ENCODE results near the gene MALSU1. TPM values are rescaled to one million over a fixed set of nuclear protein-coding genes. Genes with fewer than 3 reads are reported as not detected.

The MALSU1 gene
- polyA plus RNA-seq, 2 of the 4 experiments (the other 2 are of a cell fraction): 91.9 to 122 TPM

DNA sequence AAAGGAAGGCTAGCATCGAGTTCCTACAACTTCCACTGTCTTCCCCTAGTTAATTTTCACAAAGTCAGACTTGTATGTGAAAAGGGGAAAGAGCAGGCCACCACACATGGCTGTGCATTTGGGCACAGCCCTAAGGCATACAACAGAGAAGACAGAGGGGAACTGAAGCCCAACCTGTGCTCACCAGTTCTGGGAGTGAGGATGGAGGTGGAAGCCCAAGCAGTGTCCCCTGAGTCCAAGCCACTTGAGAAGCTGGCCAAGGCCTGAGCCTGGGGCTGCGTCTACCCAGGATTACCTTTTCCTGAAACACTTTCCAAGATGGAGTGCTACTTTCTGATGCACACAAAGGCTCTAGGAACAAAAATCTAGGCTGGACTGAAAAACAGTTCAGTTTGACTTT, 32.2 kb upstream of the MALSU1 start:
- TF ChIP-seq FOSB (CRISPR knock-in tag; IDR thresholded peaks at IDR 0.05) (no peak), SREBF2 (IDR thresholded peaks at IDR 0.05) (no peak), EHMT2 (IDR thresholded peaks at IDR 0.05; ENCODE audit: low read depth) (no peak), SMC3 (IDR thresholded peaks at IDR 0.05) (no peak), CEBPB (IDR thresholded peaks at IDR 0.05) (no peak), CHD2 (IDR thresholded peaks at IDR 0.05; ENCODE audit: low read length, partially characterized antibody) (no peak), PHF8 (IDR thresholded peaks at IDR 0.05; ENCODE audit: borderline replicate concordance, low read depth) (no peak), RARB (CRISPR knock-in tag; IDR thresholded peaks at IDR 0.05) (no peak), PBX3 (IDR thresholded peaks at IDR 0.05) (no peak), JUNB (IDR thresholded peaks at IDR 0.05) (no peak), GATA3 (IDR thresholded peaks at IDR 0.05; ENCODE audit: borderline replicate concordance) (no peak), ZFP36 (IDR thresholded peaks at IDR 0.05; ENCODE audit: borderline replicate concordance, partially characterized antibody) (no peak), CHD4 (IDR thresholded peaks at IDR 0.05; ENCODE audit: borderline replicate concordance) (no peak)
- TF ChIP-seq, protein P1, sequence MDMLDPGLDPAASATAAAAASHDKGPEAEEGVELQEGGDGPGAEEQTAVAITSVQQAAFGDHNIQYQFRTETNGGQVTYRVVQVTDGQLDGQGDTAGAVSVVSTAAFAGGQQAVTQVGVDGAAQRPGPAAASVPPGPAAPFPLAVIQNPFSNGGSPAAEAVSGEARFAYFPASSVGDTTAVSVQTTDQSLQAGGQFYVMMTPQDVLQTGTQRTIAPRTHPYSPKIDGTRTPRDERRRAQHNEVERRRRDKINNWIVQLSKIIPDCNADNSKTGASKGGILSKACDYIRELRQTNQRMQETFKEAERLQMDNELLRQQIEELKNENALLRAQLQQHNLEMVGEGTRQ (IDR thresholded peaks at IDR 0.05): no peak
- no peaks in the 10 kb centered on the region for H3K9me3 ChIP-seq
- H3K4me3 ChIP-seq: no peak overlapping the region
- H3K27ac ChIP-seq: no peak overlapping the region
- ATAC-seq (no peak), DNase-seq (ENCODE audit: low read depth in 1 of 2, low spot score in 1 of 2) (no peak), FAIRE-seq (no peak)
- H3K4me2 ChIP-seq: no peak overlapping the region
- 59% methylated on average over 2 of the region's 2 CpGs for WGBS (ENCODE audit: missing lambda C conversion rate)
- no peaks in the 10 kb centered on the region for H3K4me1 ChIP-seq
- ChIA-PET POLR2A (no interaction called here), CTCF (interaction anchor here (0.8 to 2.0 kb wide), 2 partner anchors 9 to 163 kb away, joined by 4 to 7 read pairs; no protein-coding TSS in a partner anchor)

GRCh38 chr7:23267357-23267756, 31.8 kb upstream of the MALSU1 start:
- no peak for ATAC-seq
- Histone ChIP-seq H3K9me3 (no peaks in the 10 kb centered on the region), H3K4me2 (no peak overlapping the region), H3K27ac (no peak overlapping the region), H3K4me1 (peaks cover 1% of the 10 kb centered on the region; the same call in 2 of the 3 replicates), H3K4me3 (no peak overlapping the region)
- FAIRE-seq: no peak
- ChIA-PET CTCF (interaction anchor here (0.8 to 2.0 kb wide), 4 partner anchors 9 to 163 kb away, joined by 3 to 7 read pairs (median 4); no protein-coding TSS in a partner anchor), POLR2A (no interaction called here)
- DNase-seq (ENCODE audit: low read depth in 1 of 2, low spot score in 1 of 2): no peak
- TF ChIP-seq EHF (CRISPR knock-in tag; IDR thresholded peaks at IDR 0.05): no peak
- no peak for TF ChIP-seq CBX2 (IDR thresholded peaks at IDR 0.05; ENCODE audit: borderline replicate concordance, low read depth)
- no peak for TF ChIP-seq ZSCAN20 (CRISPR knock-in tag; IDR thresholded peaks at IDR 0.05)
- no peak for TF ChIP-seq CBX8 (IDR thresholded peaks at IDR 0.05)
- WGBS (ENCODE audit: missing lambda C conversion rate): 85% methylated on average over 2 of the region's 2 CpGs

DNA sequence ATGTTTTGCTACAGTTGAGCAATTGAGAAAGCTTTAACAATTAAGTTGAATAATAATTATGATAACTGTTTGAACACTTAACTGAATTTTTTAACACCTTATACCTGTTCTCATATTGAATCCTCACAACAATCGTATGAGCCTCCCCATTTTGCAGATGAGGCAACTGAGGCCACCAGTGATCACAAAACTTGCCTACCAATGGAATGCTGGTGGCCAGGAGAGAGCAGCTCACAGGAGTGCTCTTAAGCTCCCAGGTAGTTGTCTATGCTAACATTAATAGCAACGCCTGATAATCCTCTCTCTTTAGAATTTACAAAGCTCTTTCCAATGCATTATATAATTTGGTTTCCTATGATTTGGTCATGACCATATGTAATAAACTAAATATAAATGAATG, 31.0 kb upstream of the MALSU1 start:
- TF ChIP-seq RFX5 (IDR thresholded peaks at IDR 0.05) (no peak), HOXB13 (CRISPR knock-in tag; IDR thresholded peaks at IDR 0.05; ENCODE audit: low read depth) (no peak), RNF2 (IDR thresholded peaks at IDR 0.05; ENCODE audit: borderline replicate concordance, low read depth) (no peak), FOSB (CRISPR knock-in tag; IDR thresholded peaks at IDR 0.05) (no peak), MAFK (IDR thresholded peaks at IDR 0.05; ENCODE audit: partially characterized antibody) (no peak), TP53 (CRISPR knock-in tag; IDR thresholded peaks at IDR 0.05) (no peak), SMC3 (IDR thresholded peaks at IDR 0.05) (no peak), E2F6 (IDR thresholded peaks at IDR 0.05; ENCODE audit: borderline replicate concordance, low read depth) (no peak), PBX3 (IDR thresholded peaks at IDR 0.05) (no peak), PHF8 (IDR thresholded peaks at IDR 0.05; ENCODE audit: borderline replicate concordance, low read depth) (no peak), CHD4 (IDR thresholded peaks at IDR 0.05; ENCODE audit: borderline replicate concordance) (no peak), FOXS1 (CRISPR knock-in tag; IDR thresholded peaks at IDR 0.05) (no peak)
- TF ChIP-seq, protein P2, sequence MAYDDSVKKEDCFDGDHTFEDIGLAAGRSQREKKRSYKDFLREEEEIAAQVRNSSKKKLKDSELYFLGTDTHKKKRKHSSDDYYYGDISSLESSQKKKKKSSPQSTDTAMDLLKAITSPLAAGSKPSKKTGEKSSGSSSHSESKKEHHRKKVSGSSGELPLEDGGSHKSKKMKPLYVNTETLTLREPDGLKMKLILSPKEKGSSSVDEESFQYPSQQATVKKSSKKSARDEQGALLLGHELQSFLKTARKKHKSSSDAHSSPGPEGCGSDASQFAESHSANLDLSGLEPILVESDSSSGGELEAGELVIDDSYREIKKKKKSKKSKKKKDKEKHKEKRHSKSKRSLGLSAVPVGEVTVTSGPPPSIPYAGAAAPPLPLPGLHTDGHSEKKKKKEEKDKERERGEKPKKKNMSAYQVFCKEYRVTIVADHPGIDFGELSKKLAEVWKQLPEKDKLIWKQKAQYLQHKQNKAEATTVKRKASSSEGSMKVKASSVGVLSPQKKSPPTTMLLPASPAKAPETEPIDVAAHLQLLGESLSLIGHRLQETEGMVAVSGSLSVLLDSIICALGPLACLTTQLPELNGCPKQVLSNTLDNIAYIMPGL (CRISPR knock-in tag; IDR thresholded peaks at IDR 0.05; ENCODE audit: borderline replicate concordance): no peak
- DNase-seq (ENCODE audit: low read depth in 1 of 2, low spot score in 1 of 2) (no peak), ATAC-seq (no peak), FAIRE-seq (no peak)
- Histone ChIP-seq H3K4me1 (peaks cover 7% of the 10 kb centered on the region), H3K27ac (no peak overlapping the region), H3K4me2 (no peak overlapping the region), H3K4me3 (no peak overlapping the region), H3K9me3 (no peaks in the 10 kb centered on the region)
- WGBS (ENCODE audit: missing lambda C conversion rate): 83% methylated on average over 2 of the region's 2 CpGs
- ChIA-PET POLR2A (no interaction called here), CTCF (interaction anchor here (0.8 to 6.8 kb wide), 4 partner anchors 10 to 278 kb away, joined by 3 to 67 read pairs (median 4); no protein-coding TSS in a partner anchor)
